CD14-positive monocyte (primary cell): ENCODE measurements around the gene CALD1. TPM values are rescaled to one million over a fixed set of nuclear protein-coding genes. Genes with fewer than 3 reads are reported as not detected.

ENCODE experiments used
- DNase-seq, 3 donors: peaks; one replicate each; pipeline ENCODE4 v3.0.0-alpha.2; 2011 to 2022
- H2AFZ ChIP-seq: 2 replicates; pipeline ENCODE4 v1.6.0; 2012; ENCODE audit warnings: mild to moderate bottlenecking, low read depth, low read length, inconsistent platforms; ENCODE audit not compliant: insufficient read depth, poor library complexity, severe bottlenecking
- H3K27ac ChIP-seq, 2 donors: 1 replicate in 1 of 2; 2 replicates in 1 of 2; pipeline ENCODE4 v1.5.1; 2012 to 2013; ENCODE audit warnings: low read length in 2 of 2, control low read depth in 1 of 2, inconsistent platforms in 1 of 2, low read depth in 1 of 2, mild to moderate bottlenecking in 1 of 2
- H3K27me3 ChIP-seq, 2 donors: one replicate each; pipeline versions ENCODE4 v1.6.0 to v1.6.1; 2011 to 2013; ENCODE audit warnings: low read length in 2 of 2; ENCODE audit not compliant: control insufficient read depth in 2 of 2, insufficient read depth in 2 of 2
- H3K36me3 ChIP-seq, 2 donors: replicated peaks in 1 of 2; 1 replicate in 1 of 2; 2 replicates in 1 of 2; pipeline versions ENCODE4 v1.5.1 to v1.6.1; 2012 to 2013; ENCODE audit warnings: low read length in 2 of 2, control low read depth in 1 of 2, inconsistent platforms in 1 of 2, mild to moderate bottlenecking in 1 of 2; ENCODE audit not compliant: insufficient read depth in 2 of 2, control insufficient read depth in 1 of 2
- H3K4me1 ChIP-seq, 2 donors: 1 replicate in 1 of 2; 2 replicates in 1 of 2; pipeline versions ENCODE4 v1.5.1 to v1.6.1; 2012 to 2013; ENCODE audit warnings: low read length in 2 of 2, control low read depth in 1 of 2, inconsistent platforms in 1 of 2, mild to moderate bottlenecking in 1 of 2, moderate library complexity in 1 of 2; ENCODE audit not compliant: insufficient read depth in 2 of 2, control insufficient read depth in 1 of 2
- H3K4me2 ChIP-seq: replicated peaks from 2 replicates; pipeline ENCODE3; 2012; ENCODE audit warnings: low read length, moderate library complexity, mild to moderate bottlenecking; ENCODE audit not compliant: poor library complexity, severe bottlenecking; ENCODE audit errors: extremely low read depth
- H3K4me3 ChIP-seq, 3 experiments: fragments of 200-600 bp in 1 of 3; sonication (generic) in 1 of 3; replicated peaks in 1 of 3; 1 replicate in 2 of 3; 2 replicates in 1 of 3; pipeline ENCODE4 v1.5.1; 2011 to 2013; ENCODE audit warnings: low read length in 3 of 3, mild to moderate bottlenecking in 3 of 3, control low read depth in 2 of 3, low read depth in 2 of 3, inconsistent platforms in 1 of 3, moderate library complexity in 1 of 3
- H3K79me2 ChIP-seq: 2 replicates; pipeline ENCODE4 v1.6.0; 2012; ENCODE audit warnings: mild to moderate bottlenecking, control low read depth, inconsistent platforms, low read length, moderate library complexity; ENCODE audit not compliant: insufficient read depth
- H3K9ac ChIP-seq: 2 replicates; pipeline ENCODE4 v1.6.0; 2017; ENCODE audit warnings: low read length, mild to moderate bottlenecking; ENCODE audit not compliant: insufficient read depth, poor library complexity, severe bottlenecking
- H3K9me3 ChIP-seq, 2 donors: replicated peaks in 1 of 2; 1 replicate in 1 of 2; 2 replicates in 1 of 2; pipeline versions ENCODE4 v1.5.1 to v1.6.1; 2012 to 2013; ENCODE audit warnings: low read length in 2 of 2, control low read depth in 1 of 2; ENCODE audit not compliant: control insufficient read depth in 1 of 2, insufficient read depth in 1 of 2
- H4K20me1 ChIP-seq: 2 replicates; pipeline ENCODE4 v1.6.0; 2012; ENCODE audit warnings: mild to moderate bottlenecking, low read length, control low read depth, moderate library complexity; ENCODE audit not compliant: insufficient read depth
- H3K27ac Mint-ChIP-seq, 7 donors: one replicate each; pipeline ENCODE4 v1.8.0; 2020; ENCODE audit warnings: mild to moderate bottlenecking in 7 of 7, mixed read lengths in 7 of 7, moderate library complexity in 6 of 7, inconsistent platforms in 2 of 7
- H3K27me3 Mint-ChIP-seq, 3 donors: one replicate each; pipeline ENCODE4 v1.8.0; 2021 to 2022; ENCODE audit warnings: low read depth in 3 of 3, mild to moderate bottlenecking in 3 of 3, mixed read lengths in 3 of 3, moderate library complexity in 3 of 3, inconsistent platforms in 1 of 3
- H3K36me3 Mint-ChIP-seq, 2 donors: one replicate each; pipeline ENCODE4 v1.8.0; 2020; ENCODE audit warnings: mixed read lengths in 2 of 2, inconsistent platforms in 1 of 2, mild to moderate bottlenecking in 1 of 2
- H3K4me1 Mint-ChIP-seq: one replicate; pipeline ENCODE4 v1.8.0; 2020; ENCODE audit warnings: mild to moderate bottlenecking, mixed read lengths
- H3K4me3 Mint-ChIP-seq, 2 donors: one replicate each; pipeline ENCODE4 v1.8.0; 2020; ENCODE audit warnings: mild to moderate bottlenecking in 2 of 2, mixed read lengths in 2 of 2, moderate library complexity in 1 of 2
- H3K9me3 Mint-ChIP-seq, 7 donors: one replicate each; pipeline ENCODE4 v1.8.0; 2020 to 2022; ENCODE audit warnings: mixed read lengths in 7 of 7, mild to moderate bottlenecking in 6 of 7, moderate library complexity in 6 of 7, inconsistent platforms in 2 of 7
- CTCF ChIP-seq: fragments of 200-600 bp; IDR thresholded peaks from one replicate; pipeline ENCODE4 v1.8.0; 2022; ENCODE audit warnings: antibody characterized with exemption, mild to moderate bottlenecking
- WGBS: methylation state at CpG from one replicate; pipeline ENCODE4 v1.1.5; 2013; ENCODE audit warnings: missing lambda C conversion rate; ENCODE audit not compliant: insufficient coverage; 5-methylcytosine and 5-hydroxymethylcytosine counted together
- intact Hi-C, 2 donors: fragments of 100-400 bp; cut with micrococcal nuclease; formaldehyde crosslinking; loops; one replicate each; pipeline versions ENCODE4 v1.15.0 to v1.15.1; 2023
- polyA plus RNA-seq, 3 donors: library from polyadenylated mRNA; depleted of rRNA in 1 of 3; unstranded in 2 of 3; stranded (reverse) in 1 of 3; fragments of 300-500 nt in 2 of 3; fragments of >200 nt in 1 of 3; fragmentation: Illumina TruSeq in 2 of 3; gene quantifications; 1 replicate in 2 of 3; 2 replicates in 1 of 3; pipeline ENCODE4 v1.2.3, GENCODE V29; 2012 to 2021

The CALD1 gene
- polyA plus RNA-seq, 3 donors, result 0.18 TPM; not detected in 2

DNA sequence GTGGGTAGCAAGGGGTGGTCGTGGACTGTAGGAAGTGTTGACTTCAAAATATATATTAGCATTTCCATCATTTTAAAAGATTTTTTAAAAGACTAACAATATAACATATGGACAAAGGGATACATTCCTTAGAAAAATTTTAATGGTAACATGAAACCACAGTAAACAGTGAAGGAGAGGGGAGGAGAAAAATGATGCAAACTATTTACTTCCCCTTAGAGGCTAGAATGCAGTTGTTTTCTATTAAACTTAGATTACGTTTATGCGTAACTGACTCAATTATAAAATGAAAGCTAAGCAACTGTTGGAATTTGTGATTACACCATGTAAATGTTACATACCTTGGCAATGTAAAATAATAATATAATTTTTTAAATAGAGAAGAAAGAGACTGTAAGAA, 41.3 kb downstream of the CALD1 start:
- Mint-ChIP-seq H3K9me3 (peaks cover 0 to 3% (median 2%) of the 10 kb centered on the region in 7 donors), H3K36me3 (no peaks in the 10 kb centered on the region), H3K27ac (no peak overlapping the region), H3K27me3 (peaks cover 0 to 6% (median 1%) of the 10 kb centered on the region in 3 donors), H3K4me3 (no peak overlapping the region), H3K4me1 (no peaks in the 10 kb centered on the region)
- Histone ChIP-seq H3K36me3 (no peaks in the 10 kb centered on the region), H3K27me3 (no peaks in the 10 kb centered on the region), H3K4me3 (no peak overlapping the region), H3K4me1 (no peaks in the 10 kb centered on the region), H3K4me2 (no peak overlapping the region), H3K9ac (no peak overlapping the region), H2AFZ (no peak overlapping the region), H3K79me2 (no peaks in the 10 kb centered on the region), H3K9me3 (no peaks in the 10 kb centered on the region), H4K20me1 (no peaks in the 10 kb centered on the region), H3K27ac (no peak overlapping the region)
- intact Hi-C loops, result no loop called here
- no peak for DNase-seq
- no CpG with 5 or more reads among the region's 3 CpGs for WGBS
- TF ChIP-seq CTCF, result no peak

DNA sequence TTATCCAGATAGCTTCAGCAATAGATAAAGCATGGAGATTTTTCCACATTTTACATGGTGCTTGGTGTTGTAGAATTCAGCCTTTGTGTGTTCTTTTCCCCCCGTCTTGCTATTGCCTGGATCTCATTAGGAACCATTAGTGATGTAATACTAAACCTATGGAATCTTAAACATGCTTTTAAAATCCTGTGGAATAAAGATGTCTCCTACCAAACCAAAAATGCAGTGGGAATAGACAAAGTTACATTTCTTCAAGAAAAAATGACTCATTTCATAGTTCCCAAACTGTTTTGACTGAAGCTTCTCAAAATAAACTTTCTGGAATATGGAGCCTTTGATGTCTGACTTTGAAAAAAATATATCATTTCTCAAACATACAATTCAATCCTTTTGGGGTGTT, 44.0 kb downstream of the CALD1 start:
- Histone ChIP-seq H3K27ac (no peak overlapping the region), H3K79me2 (no peaks in the 10 kb centered on the region), H3K36me3 (no peaks in the 10 kb centered on the region), H3K9me3 (no peaks in the 10 kb centered on the region), H3K9ac (no peak overlapping the region), H3K4me1 (no peaks in the 10 kb centered on the region), H4K20me1 (no peaks in the 10 kb centered on the region), H3K27me3 (no peaks in the 10 kb centered on the region), H3K4me3 (no peak overlapping the region), H3K4me2 (no peak overlapping the region), H2AFZ (no peak overlapping the region)
- intact Hi-C loops, result no loop called here
- H3K27ac Mint-ChIP-seq, result no peak overlapping the region
- no peaks in the 10 kb centered on the region for H3K4me1 Mint-ChIP-seq
- no peak overlapping the region for H3K4me3 Mint-ChIP-seq
- DNase-seq, result no peak
- H3K9me3 Mint-ChIP-seq, result peaks cover 0 to 4% (median 2%) of the 10 kb centered on the region in 7 donors
- no CpG with 5 or more reads among the region's 1 CpG for WGBS
- H3K27me3 Mint-ChIP-seq, result peaks cover 0 to 6% (median 1%) of the 10 kb centered on the region in 3 donors
- no peaks in the 10 kb centered on the region for H3K36me3 Mint-ChIP-seq
- TF ChIP-seq CTCF, result no peak
